HG02885 (cell line): Measurements from ENCODE around the gene LEUTX.
"Not testable (repeated sequence)": the region's sequence is repeated elsewhere in the genome, so short reads cannot be mapped to it uniquely, and the experiment has no call there.

Experiments used
- ATAC-seq: cut with Tn5 transposase; IDR thresholded peaks from one replicate; pipeline ENCODE4 v1.9.1; 2021; ENCODE audit warnings: mild to moderate bottlenecking; ENCODE audit not compliant: unreplicated experiment, poor library complexity

Gene LEUTX

GRCh38 chr19:39778763-39779162 lies at the start of gene LEUTX:
LEUTX (plus strand) TSS chr19:39778854; CDS start chr19:39778921, 67 bp downstream.
- no peak for ATAC-seq

DNA sequence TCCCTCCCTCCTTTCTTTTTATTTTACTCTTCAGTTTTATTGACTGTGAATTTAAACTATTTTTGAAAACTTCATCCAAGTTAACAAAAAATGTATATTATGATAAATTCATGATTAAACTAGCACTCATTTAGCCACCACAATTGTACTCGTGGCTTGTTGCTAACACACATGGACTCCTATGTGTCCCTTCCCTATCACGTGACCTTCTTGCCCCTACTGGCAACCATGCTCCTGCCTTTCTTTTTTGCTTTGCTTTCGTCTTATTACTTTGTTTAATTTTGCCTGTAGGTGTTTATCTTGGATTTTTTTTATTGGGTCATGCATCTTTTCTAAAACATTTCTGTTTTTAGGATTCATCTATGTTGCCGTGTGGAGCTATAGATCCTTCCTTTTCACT lies 49.1 kb upstream of the LEUTX start:
- ATAC-seq: no peak

GRCh38 chr19:39731685-39732084 lies 47.0 kb upstream of the LEUTX start:
- no peak for ATAC-seq

DNA sequence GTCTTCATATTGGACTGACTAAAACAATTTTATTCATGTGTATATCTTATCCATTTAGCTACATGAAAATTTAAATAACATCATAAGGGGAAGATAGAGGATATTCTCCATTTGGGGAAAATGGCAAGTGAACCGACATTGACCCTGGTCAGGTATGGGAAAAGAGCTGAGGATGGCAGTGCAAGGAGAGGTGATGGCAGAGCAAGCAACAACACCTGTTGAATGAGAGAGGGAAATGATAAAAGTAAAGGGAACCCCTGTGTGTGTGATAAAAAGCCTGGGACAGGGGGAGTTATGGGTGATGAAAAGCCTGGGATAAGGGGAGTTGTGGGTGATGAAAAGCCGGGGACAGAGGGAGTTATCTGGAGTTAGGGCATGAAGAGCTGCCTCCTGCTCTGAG lies 44.8 kb upstream of the LEUTX start:
- no peak for ATAC-seq

DNA sequence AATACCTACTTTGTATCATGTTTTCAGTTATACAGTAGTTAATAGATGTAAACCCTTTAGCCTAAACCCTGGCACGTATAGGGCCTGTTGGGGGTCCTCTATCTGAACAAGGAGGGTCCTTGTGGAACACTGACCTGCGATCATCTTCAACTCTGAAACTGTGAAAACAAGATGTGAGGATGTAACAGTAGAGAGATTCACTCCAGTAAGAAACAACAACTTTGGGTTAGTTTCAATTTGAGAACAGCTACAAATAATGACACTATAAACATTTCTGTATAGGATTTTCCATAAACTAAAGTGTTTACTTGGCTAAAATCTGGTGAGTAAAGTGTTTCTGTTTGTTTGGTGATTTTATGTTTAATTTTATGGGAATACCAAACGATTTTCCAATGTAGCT lies 43.0 kb upstream of the LEUTX start:
- ATAC-seq: no peak

DNA sequence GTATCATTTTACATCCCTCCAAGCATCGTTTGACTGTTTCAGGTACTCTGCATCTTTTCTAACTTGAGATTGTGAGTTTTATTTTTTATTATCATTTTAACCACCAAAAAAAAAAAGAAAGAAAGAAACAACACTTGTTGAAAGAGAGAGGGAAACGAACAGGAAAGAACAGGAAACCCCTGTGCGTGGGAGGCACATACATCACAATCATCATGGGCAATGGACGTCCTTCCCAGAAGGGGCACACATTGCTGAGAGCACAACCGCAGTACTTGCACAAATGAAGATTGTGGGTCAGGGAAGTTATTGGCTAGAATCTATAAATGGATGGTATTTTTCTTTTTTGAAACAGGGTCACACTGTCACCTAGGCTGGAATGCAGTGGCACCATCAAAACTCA lies 42.6 kb upstream of the LEUTX start:
- ATAC-seq: no peak

GRCh38 chr19:39737351-39737750 lies 41.3 kb upstream of the LEUTX start:
- no peak for ATAC-seq

GRCh38 chr19:39737891-39738290 lies 40.8 kb upstream of the LEUTX start, which contains the start of gene CLC:
CLC (minus strand) TSS chr19:39738029; CDS start chr19:39737952, 77 bp downstream.
- ATAC-seq: no peak

DNA sequence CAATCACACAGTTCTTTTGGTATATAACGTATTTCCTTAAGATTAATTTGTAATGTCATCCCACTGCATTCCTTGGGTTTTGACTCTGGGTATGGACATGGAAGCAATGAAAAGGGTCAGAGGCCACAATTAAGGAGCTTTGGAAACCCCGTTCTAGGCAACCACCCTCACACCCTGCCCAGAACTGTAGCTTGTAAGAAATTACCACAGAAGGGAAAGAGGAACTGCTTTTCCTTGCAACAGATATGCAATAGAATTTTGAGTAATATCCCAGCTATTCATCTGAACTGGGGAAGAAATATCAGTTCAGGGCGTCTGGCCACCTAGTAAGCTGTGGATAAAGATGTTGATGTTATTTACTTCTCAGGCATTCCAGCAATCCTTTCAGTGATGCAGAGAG lies 39.8 kb upstream of the LEUTX start:
- no peak for ATAC-seq

GRCh38 chr19:39740395-39740794 lies 38.3 kb upstream of the LEUTX start:
- ATAC-seq: no peak

GRCh38 chr19:39745643-39746042 lies 33.0 kb upstream of the LEUTX start:
- ATAC-seq: no peak

GRCh38 chr19:39746836-39747529 lies 31.7 kb upstream of the LEUTX start:
- no peak for ATAC-seq

DNA sequence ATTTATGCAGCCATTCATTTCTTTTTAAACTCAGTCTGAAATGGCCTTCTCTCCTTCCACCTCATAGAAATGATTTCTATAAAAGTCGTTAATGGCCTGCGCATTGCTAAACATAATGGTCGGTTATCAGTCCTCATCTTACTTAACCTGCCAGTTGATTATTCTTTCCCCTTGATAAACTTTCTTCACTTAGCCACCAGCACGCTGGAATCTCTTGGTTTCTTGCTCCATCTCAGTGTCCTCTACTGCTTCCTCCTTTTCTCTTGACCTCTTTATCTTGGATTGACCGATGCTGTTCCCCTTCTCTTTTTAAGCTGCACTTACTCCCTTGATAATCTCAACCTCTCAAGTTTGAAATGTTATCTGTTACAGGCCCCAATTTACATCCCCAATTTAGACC lies 28.7 kb upstream of the LEUTX start:
- ATAC-seq: no peak

GRCh38 chr19:39752390-39752789 lies 26.3 kb upstream of the LEUTX start:
- no peak for ATAC-seq

DNA sequence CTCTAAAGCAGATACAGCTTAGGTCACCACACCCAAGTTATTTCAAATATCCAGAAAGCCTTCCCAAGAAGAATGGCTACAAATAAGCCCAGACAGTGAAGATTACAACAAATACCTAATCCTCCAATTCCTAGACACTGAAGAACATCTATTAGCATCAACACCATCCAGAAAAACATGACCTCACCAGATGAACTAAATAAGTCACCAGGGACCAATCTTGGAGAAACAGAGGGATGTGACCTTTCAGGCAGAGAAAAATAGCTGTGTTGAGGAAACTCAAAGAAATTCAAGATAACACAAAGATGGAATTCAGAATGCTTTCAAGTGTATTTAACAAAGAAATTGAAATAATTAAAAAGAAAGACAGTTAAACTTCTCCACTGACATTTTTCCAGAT lies 25.9 kb upstream of the LEUTX start:
- ATAC-seq: no peak

GRCh38 chr19:39754544-39754943 lies 24.1 kb upstream of the LEUTX start:
- ATAC-seq: no peak

DNA sequence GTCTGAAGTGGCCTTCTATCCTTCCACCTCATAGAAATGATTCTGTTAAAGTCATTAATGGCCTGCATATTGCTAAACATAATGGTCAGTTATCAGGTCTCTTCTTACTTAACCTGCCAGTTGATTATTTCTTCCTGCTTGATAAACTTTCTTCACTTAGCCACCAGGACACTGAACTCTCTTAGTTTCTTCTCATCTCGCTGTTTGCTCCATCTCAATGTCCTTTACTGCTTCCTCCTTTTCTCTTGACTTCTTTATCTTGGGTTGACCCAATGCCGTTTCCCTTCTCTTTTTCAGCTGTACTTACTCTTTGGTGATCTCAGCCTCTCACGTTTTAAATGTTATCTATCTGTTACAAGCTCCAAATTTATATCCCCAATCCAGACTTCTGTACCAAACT lies 23.7 kb upstream of the LEUTX start:
- ATAC-seq: no peak

- ATAC-seq: peak; percentile 50
These were observed 19.0 kb upstream of the LEUTX start for GRCh38 chr19:39759457-39760184.

DNA sequence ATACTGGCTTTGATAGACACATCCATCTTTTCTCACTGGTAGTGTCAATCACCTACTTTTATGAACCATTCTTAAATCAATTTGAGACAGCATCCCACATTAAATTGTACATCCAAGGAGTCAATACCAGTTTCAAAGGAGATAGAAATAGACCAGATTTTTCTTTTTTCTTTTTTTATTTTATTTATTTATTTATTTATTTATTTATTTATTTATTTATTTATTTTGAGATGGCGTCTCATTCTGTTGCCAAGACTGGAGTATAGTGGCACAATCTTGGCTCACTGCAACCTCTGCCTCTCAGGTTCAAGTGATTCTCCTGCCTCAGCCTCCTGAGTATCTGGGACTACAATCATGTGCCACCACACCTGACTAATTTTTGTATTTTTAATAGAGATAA lies 16.8 kb upstream of the LEUTX start:
- ATAC-seq: not testable (repeated sequence)

DNA sequence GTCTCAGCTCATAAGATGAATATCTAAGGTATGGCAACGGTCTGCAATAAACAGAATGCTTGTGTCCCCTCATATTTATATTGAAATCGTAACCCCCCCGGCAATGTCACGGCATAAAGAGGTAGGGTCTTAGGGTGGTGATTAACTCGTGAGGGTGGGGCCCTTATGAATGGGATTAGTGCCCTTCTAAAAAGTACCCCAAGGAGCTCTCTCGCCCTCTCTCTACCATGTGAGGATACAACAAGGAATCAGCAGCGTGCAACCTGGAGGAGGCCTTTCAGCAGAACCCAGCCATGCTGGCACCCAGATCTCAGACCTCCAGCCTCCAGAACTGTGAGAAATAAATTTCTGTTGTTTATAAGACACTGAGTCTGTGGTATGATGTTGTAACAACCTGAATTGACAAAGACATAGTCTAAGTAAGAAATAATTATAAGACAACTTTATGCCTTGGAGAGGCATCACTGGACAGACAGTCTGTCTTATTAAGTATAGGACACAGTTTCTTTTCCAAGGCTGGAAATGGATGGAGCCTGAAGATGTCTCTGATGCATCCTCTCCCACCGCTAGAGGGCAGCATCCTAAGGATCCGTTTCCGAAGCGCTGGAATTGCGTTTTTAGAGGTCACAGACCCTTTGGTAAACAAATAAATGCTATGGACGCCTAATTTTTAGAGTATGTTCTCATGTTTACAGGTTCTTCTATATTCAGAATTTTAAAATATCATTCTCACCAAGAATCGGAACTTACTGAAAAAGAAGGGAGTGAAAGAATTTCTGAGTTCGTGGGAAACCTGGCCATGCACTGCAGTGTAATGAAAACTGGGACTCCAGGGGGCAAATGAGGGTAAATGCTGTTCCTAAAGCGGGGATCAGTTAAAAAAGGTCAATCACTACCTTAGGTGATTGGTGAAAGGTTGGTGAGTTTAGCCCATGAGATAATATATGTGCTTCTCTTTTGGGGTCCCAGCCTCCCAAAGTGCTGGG lies 13.3 kb upstream of the LEUTX start:
- no peak for ATAC-seq

- no peak for ATAC-seq
These were observed 10.3 kb upstream of the LEUTX start for GRCh38 chr19:39768334-39768733.
